K562 (cell line): ENCODE measurements around the gene ARFRP1. TPM values are rescaled to one million over a fixed set of nuclear protein-coding genes. Genes with fewer than 3 reads are reported as not detected.

Experiments used
- ESRRB ChIP-seq: fragments of 250-450 bp; sonication (Bioruptor Pico); IDR thresholded peaks from 2 replicates; pipeline ENCODE4 v1.5.0; 2020; ENCODE audit warnings: mild to moderate bottlenecking, moderate library complexity, borderline replicate concordance
- ETS1 ChIP-seq: conservative IDR thresholded peaks from 2 replicates; pipeline ENCODE4 v1.6.1; 2011; ENCODE audit warnings: low read depth, mild to moderate bottlenecking, low read length; ENCODE audit not compliant: control insufficient read depth
- KAT8 ChIP-seq: fragments of 450-650 bp; IDR thresholded peaks from 2 replicates; pipeline ENCODE4 v1.6.1; 2016; ENCODE audit warnings: low read depth, mild to moderate bottlenecking
- MIER1 ChIP-seq: fragments of 450-650 bp; IDR thresholded peaks from 2 replicates; pipeline ENCODE4 v1.6.1; 2016; ENCODE audit warnings: antibody characterized with exemption, mild to moderate bottlenecking, low read depth
- MITF ChIP-seq: IDR thresholded peaks from 2 replicates; pipeline ENCODE4 v1.6.1; 2014; ENCODE audit warnings: antibody characterized with exemption
- PHF8 ChIP-seq: fragments of 200-600 bp; sonication (generic); IDR thresholded peaks from 2 replicates; pipeline ENCODE4 v1.6.1; 2012; ENCODE audit warnings: mixed run types, mild to moderate bottlenecking, inconsistent platforms, low read length, moderate library complexity, borderline replicate concordance
- PML ChIP-seq: IDR thresholded peaks from 2 replicates; pipeline ENCODE4 v1.6.1; 2012; ENCODE audit warnings: low read length, inconsistent platforms
- RCOR1 ChIP-seq, 2 experiments: IDR thresholded peaks; 2 replicates each; pipeline ENCODE4 v1.6.1; 2012; ENCODE audit warnings: low read depth in 2 of 2, low read length in 2 of 2, borderline replicate concordance in 1 of 2, improper control_type of control experiment in 1 of 2
- SFPQ ChIP-seq: fragments of 200-400 bp; formaldehyde crosslinking; IDR thresholded peaks from 2 replicates; pipeline ENCODE4 v1.6.1; 2017; ENCODE audit warnings: mild to moderate bottlenecking, low read depth, low read length, moderate library complexity
- SMAD1 ChIP-seq: fragments of 150-350 bp; IDR thresholded peaks from 2 replicates; pipeline ENCODE4 v1.6.1; 2014; ENCODE audit warnings: low read length, low read depth; ENCODE audit not compliant: partially characterized antibody
- U2AF2 ChIP-seq: fragments of 200-400 bp; formaldehyde crosslinking; optimal IDR thresholded peaks from 2 replicates; pipeline ENCODE3; 2017; ENCODE audit warnings: low read depth, mild to moderate bottlenecking, low read length
- ZBTB17 ChIP-seq: fragments of 450-650 bp; formaldehyde crosslinking; IDR thresholded peaks from 2 replicates; pipeline ENCODE4 v1.4.0; 2020; ENCODE audit warnings: mild to moderate bottlenecking
- ZBTB5 ChIP-seq: fragments of 450-650 bp; IDR thresholded peaks from 2 replicates; pipeline ENCODE4 v1.6.1; 2017; ENCODE audit warnings: antibody characterized with exemption
- ZNF165 ChIP-seq: fragments of 250-450 bp; sonication (Bioruptor Pico); IDR thresholded peaks from 2 replicates; pipeline ENCODE4 v1.4.0; 2020; ENCODE audit warnings: borderline replicate concordance
- ZNF395 ChIP-seq: fragments of 200-800 bp; sonication (Bioruptor generic); IDR thresholded peaks from 2 replicates; pipeline ENCODE4 v1.6.1; 2017; ENCODE audit warnings: missing genetic modification characterization, missing compliant biosample characterization
- ZNF398 ChIP-seq: fragments of 250-450 bp; sonication (Bioruptor Pico); IDR thresholded peaks from 2 replicates; pipeline ENCODE4 v1.8.0; 2021; ENCODE audit warnings: moderate library complexity, mild to moderate bottlenecking, inconsistent platforms
- polyA plus RNA-seq, 8 experiments: library from polyadenylated mRNA; depleted of rRNA in 4 of 8; stranded (reverse) in 5 of 8; unstranded in 3 of 8; fragments of >200 nt; fragmentation: Nextera tagmentation in 2 of 8; fragmentation: Illumina TruSeq in 1 of 8; extraction: Ambion mirVana in 2 of 8; extraction: Trizol in 1 of 8; gene quantifications; 2 replicates each; pipeline versions ENCODE4 v1.2.1 to v1.2.3, GENCODE V29; 2011 to 2014; ENCODE audit warnings: inconsistent platforms in 1 of 8, missing spikeins in 1 of 8
- total RNA-seq, 7 experiments: library from RNA; depleted of rRNA in 6 of 7; stranded (reverse); fragments of >200 nt in 6 of 7; fragmentation: Illumina TruSeq in 2 of 7; extraction: Trizol in 2 of 7; gene quantifications; 2 replicates each; pipeline versions ENCODE4 v1.2.1 to v1.2.3, GENCODE V29; 2011 to 2021; ENCODE audit warnings: low replicate concordance in 1 of 7

Gene ARFRP1
- total and polyA plus RNA-seq, 9 of the 15 experiments (the other 6 are each of a cell fraction or from before 2014, with no cell fraction given), result 2.2 to 78.9 (median 37.3) TPM

GRCh38 chr20:63707558-63708300 lies at the start of gene ARFRP1, which contains the start of gene ZGPAT (continued):
- TF ChIP-seq PML, result peak; percentile 23; the same call in 1 of the 2 replicates
- no peak for TF ChIP-seq ZNF165
- peak; percentile 95; the same call in 1 of the 2 replicates for TF ChIP-seq PHF8
- no peak for TF ChIP-seq MIER1
- no peak for TF ChIP-seq SMAD1
- TF ChIP-seq KAT8, result no peak
- peak; percentile 74; the same call in 1 of the 2 replicates for TF ChIP-seq ZBTB17
- TF ChIP-seq ZBTB5, result no peak
- no peak for TF ChIP-seq MITF
- no peak for TF ChIP-seq SFPQ
- TF ChIP-seq RCOR1 (IDR thresholded peaks at IDR 0.05; ENCODE audit: borderline replicate concordance in 1 of 2, low read depth in 2 of 2, low read length in 2 of 2), result no peak
- no peak for TF ChIP-seq U2AF2
- TF ChIP-seq ZNF395 (CRISPR knock-in tag), result peak; percentile 84
- no peak for TF ChIP-seq ESRRB
- TF ChIP-seq ZNF398 (CRISPR knock-in tag), result no peak
- TF ChIP-seq ETS1, result peak; percentile 74
